Ishikawa (cell line): Measurements from ENCODE around the gene KRTAP4-5.

Experiments
- EGR1 ChIP-seq: IDR thresholded peaks from 2 replicates; pipeline ENCODE4 v1.6.1; 2012
- EP300 ChIP-seq: IDR thresholded peaks from 2 replicates; pipeline ENCODE4 v1.6.1; 2012; ENCODE audit warnings: borderline replicate concordance
- FOXM1 ChIP-seq: IDR thresholded peaks from 2 replicates; pipeline ENCODE4 v1.6.1; 2012; ENCODE audit warnings: low read depth, borderline replicate concordance
- YY1 ChIP-seq: IDR thresholded peaks from 2 replicates; pipeline ENCODE4 v1.6.1; 2012; ENCODE audit warnings: low read depth
- ZBTB7A ChIP-seq: IDR thresholded peaks from 2 replicates; pipeline ENCODE4 v1.6.1; 2012; ENCODE audit warnings: low read depth
- TF ChIP-seq, protein P1 (sequence below): IDR thresholded peaks from 2 replicates; pipeline ENCODE4 v1.6.1; 2012; ENCODE audit warnings: low read depth, mild to moderate bottlenecking

DNA sequence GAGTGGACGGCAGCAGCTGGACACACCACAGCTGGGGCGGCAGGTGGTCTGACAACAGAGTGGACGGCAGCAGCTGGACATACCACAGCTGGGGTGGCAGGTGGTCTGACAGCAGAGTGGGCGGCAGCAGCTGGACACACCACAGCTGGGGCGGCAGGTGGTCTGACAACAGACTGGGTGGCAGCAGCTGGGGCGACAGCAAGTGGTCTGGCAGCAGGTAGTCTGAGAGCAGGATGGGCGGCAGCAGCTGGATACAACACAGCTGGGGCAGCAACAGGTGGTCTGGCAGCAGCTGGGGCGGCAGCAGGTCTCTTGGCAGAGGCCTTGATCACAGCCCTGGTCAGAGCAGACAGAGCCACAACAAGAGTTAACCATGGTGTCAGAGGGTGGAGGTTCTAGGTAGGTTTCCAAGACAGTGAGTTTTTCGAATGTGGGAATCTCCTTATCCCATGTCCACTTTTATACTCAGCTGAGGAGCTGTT lies 34.9 kb upstream of the KRTAP4-5 start, which contains the start of gene KRTAP4-1:
- TF ChIP-seq EGR1 = no peak
- TF ChIP-seq, protein P1, sequence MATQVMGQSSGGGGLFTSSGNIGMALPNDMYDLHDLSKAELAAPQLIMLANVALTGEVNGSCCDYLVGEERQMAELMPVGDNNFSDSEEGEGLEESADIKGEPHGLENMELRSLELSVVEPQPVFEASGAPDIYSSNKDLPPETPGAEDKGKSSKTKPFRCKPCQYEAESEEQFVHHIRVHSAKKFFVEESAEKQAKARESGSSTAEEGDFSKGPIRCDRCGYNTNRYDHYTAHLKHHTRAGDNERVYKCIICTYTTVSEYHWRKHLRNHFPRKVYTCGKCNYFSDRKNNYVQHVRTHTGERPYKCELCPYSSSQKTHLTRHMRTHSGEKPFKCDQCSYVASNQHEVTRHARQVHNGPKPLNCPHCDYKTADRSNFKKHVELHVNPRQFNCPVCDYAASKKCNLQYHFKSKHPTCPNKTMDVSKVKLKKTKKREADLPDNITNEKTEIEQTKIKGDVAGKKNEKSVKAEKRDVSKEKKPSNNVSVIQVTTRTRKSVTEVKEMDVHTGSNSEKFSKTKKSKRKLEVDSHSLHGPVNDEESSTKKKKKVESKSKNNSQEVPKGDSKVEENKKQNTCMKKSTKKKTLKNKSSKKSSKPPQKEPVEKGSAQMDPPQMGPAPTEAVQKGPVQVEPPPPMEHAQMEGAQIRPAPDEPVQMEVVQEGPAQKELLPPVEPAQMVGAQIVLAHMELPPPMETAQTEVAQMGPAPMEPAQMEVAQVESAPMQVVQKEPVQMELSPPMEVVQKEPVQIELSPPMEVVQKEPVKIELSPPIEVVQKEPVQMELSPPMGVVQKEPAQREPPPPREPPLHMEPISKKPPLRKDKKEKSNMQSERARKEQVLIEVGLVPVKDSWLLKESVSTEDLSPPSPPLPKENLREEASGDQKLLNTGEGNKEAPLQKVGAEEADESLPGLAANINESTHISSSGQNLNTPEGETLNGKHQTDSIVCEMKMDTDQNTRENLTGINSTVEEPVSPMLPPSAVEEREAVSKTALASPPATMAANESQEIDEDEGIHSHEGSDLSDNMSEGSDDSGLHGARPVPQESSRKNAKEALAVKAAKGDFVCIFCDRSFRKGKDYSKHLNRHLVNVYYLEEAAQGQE = no peak
- no peak for TF ChIP-seq FOXM1
- no peak for TF ChIP-seq ZBTB7A
- no peak for TF ChIP-seq YY1
- no peak for TF ChIP-seq EP300
